HG02678 (cell line): ENCODE measurements around the gene PPIA.
"Not testable (repeated sequence)": the region's sequence is repeated elsewhere in the genome, so short reads cannot be mapped to it uniquely, and the experiment has no call there.

Experiments used
- ATAC-seq: cut with Tn5 transposase; IDR thresholded peaks from one replicate; pipeline ENCODE4 v1.9.1; 2021; ENCODE audit warnings: mild to moderate bottlenecking, moderate library complexity; ENCODE audit not compliant: unreplicated experiment

Gene PPIA

GRCh38 chr7:44819292-44819691 lies 22.8 kb downstream of the PPIA start:
- ATAC-seq = no peak

DNA sequence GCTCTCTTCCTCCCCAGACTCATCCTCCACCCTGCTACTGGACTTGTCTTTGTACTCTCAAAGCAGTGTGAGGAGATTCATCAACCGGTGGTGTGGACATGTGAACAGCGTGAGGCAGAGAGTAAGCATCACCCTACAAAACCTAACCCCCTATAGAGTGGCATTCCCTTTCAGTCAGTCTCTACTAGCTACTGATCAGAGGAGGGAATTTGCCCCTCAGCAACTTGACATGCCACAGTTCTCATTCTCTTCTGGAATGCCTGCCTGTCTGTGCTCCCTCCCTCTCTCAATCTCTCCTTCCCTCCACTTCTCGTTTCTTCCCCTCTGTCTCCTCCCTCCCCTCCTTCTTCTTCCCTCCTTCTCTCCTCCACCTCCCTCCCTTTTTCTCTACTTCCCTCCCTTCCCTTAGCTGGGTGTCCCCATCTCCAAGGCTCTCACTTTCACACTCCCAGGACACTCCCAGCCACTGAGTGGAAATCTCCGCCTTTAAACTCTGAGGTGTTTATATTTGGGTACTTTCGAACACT lies 26.8 kb downstream of the PPIA start:
- no peak for ATAC-seq

- ATAC-seq = no peak
Observed at GRCh38 chr7:44824894-44825526, 28.5 kb downstream of the PPIA start.

- no peak for ATAC-seq
Observed at GRCh38 chr7:44827567-44827966, 31.1 kb downstream of the PPIA start.

DNA sequence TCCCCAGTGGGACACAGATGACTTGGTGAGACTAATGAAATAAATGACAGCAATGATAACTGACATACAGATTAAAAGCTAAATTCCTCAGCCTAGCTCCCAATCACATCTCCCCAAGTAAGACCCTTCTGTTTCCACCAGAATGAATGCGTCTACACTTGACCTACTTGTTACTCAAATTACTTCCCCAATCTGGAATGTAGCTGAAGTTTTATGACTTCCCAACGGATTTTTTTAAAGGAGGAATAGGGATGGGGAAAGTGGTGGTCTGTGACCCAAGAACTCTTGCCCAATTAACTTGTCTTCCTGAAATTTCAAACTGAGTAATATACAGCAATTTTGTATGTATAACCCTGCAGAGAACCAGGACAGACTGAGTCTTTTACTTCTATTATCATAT lies 42.3 kb downstream of the PPIA start:
- no peak for ATAC-seq

- not testable (repeated sequence) for ATAC-seq
Observed at GRCh38 chr7:44842675-44843074, 46.2 kb downstream of the PPIA start.

- ATAC-seq = not testable (repeated sequence)
Observed at GRCh38 chr7:44843440-44843839, 47.0 kb downstream of the PPIA start.

DNA sequence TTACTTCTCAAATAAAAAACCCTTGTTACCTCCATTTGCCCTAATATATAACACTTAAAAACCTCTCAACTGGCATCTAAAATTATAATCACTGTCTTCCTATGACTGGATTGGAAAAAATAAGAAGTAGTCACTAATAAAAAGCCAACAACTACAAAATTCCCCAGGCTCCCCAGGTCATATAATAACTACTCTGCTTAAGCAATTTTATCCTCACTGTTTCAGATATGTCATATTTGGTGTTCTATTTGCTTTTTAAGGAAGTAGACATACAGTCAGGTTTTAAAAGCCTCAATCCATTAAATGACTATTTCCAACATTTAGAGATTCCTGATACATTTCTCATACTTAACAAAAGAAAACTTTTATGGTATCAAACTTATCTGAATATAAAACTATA lies 49.0 kb downstream of the PPIA start:
- no peak for ATAC-seq

DNA sequence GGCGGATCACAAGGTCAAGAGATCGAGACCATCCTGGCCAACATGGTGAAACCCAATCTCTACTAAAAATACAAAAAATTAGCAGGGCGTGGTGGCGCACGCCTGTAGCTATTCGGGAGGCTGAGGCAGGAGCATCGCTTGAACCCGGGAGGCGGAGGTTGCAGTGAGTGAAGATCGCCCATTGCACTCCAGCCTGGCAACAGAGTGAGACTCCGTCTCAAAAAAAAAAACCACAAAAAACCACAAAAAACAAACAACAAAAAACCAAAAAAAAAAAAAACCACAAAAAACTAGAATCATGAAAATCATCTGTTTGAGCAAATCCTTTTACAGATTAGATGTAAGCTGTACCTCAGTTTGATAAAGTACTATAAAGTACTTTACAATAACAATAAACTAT lies 49.9 kb downstream of the PPIA start:
- ATAC-seq = not testable (repeated sequence)

GRCh38 chr7:44846816-44847508 lies 50.5 kb downstream of the PPIA start:
- no peak for ATAC-seq

DNA sequence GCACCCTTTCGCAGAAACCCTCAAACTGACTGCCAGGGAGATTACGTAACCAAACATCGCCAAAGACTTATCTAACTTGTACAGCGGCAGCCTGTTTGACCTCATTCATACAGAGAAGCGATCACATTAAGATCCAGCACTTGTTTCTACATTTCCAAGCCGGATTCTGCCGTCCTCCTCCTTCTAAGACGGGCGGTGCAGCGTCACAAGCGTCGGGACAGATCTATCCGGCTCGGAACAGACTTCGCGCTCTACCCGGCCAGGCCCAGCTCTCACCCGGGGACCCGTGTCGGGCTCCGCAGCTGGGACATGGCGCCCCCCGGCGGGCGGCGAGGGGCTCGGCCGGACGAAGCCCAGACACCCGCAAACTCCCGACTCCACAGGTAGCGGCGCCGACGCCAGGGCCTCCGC lies 51.0 kb downstream of the PPIA start:
- ATAC-seq = peak; percentile 62

DNA sequence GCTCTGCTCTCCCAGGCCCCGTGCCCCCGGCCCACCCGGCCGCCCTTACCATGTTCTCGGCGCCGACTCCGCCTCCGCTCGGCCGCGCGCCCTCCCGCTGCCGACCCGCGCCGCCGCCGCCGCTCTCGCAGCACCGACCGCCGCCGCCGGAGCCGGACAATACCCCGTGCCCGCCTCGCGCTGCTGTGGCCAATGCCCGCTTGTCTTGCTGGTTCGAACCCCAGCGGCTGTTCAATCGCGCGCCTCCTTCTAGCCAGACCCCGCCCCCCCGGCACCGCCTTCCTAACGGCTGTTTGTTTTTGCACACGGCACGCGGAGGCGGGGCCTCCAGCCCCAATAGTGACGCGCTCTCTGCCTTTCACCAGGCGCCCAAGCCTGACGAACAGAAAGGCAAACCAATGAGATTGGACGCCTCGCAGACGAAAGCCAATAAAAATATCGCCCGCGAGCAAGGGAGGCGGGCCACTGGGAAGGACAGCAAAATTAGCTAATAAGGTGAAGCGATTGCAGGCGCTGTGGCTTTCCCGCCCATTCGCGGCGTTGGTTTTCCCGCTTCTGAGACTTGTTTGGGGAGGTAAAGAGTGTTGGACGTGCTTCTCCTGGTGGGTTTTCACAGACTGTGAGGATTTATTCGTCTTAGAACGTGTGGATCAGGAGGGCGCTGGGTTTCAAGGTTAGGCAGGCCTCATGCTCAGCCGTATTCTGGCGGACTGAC lies 51.6 kb downstream of the PPIA start, which contains the start of gene H2AZ2:
H2AZ2 (minus strand) TSS at position 168 of the 715 bp plus-strand sequence; CDS start at position 52, 116 bp downstream.
- peak; percentile 83 for ATAC-seq

DNA sequence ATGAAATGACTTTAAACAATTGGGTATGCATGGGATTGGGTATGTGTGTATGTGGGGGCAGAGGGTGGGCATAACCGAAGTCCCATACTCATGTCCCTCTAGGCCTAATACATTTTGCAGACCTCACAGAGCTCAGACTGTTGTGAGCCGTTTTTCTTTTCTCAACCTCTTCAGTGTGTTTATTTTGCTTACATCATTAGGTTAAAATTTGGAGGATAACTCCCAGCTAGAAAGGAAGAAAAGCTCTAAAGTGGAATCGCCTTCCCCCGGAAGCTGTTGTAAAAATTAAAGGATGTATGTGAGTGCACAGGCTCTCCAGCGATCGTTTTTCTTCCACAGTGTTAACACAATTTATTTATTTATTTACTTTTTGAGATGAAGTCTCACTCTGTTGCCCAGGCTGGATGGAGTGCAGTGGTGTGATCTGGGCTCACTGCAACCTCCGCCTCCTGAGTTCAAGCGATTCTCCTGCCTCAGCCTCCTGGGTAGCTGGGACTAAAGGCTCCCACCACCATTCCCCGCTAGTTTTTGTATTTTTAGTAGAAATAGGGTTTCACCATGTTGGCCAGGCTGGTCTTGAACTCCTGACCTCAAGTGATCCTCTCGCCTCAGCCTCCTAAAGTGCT lies 52.9 kb downstream of the PPIA start:
- no peak for ATAC-seq

GRCh38 chr7:44849885-44850544 lies 53.5 kb downstream of the PPIA start:
- no peak for ATAC-seq

DNA sequence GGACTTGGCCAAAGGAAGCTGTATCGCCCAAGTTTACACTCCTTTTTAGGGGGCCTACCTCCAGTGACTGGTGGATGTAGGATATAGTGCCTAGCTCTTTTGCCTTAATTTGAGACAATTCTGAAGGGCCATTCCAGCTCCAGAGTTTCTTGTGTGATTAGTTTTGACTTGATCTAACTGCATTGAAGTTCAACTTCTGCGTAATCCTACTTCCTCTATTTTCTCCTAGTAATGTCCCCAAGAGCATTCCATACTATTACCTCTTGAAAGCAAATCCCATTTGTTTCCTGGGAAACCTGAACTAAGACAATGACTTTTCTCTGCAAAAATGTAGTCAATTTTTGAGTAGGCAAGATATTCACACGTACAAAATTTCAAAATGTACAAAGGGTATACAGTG lies 56.1 kb downstream of the PPIA start:
- ATAC-seq = no peak
